ENCODE data around the gene REX1BD.
"Not testable (repeated sequence)": the region's sequence is repeated elsewhere in the genome, so short reads cannot be mapped to it uniquely, and the experiment has no call there.

Gene REX1BD

GRCh38 chr19:18588611-18589379 is at the start of gene REX1BD:
TSS of gene REX1BD (plus strand) at chr19:18588798. CDS start at chr19:18588802, 4 bp downstream.
- peak; percentile 56 for DNase-seq

GRCh38 chr19:18539372-18539771 is 49.2 kb upstream of the REX1BD start:
- no peak for DNase-seq

- not testable (repeated sequence) for DNase-seq
Observed at GRCh38 chr19:18540200-18540599, 48.4 kb upstream of the REX1BD start.

GRCh38 chr19:18541258-18541991 is 47.2 kb upstream of the REX1BD start:
- no peak for DNase-seq

GRCh38 chr19:18541992-18542940 is 46.3 kb upstream of the REX1BD start:
- DNase-seq, result no peak

GRCh38 chr19:18542941-18543813 is 45.4 kb upstream of the REX1BD start, which contains the start of gene FKBP8:
TSS of gene FKBP8 (minus strand) at chr19:18543573. CDS start at chr19:18541970, 1,603 bp downstream.
- DNase-seq, result peak; percentile 71

GRCh38 chr19:18543814-18544475 is 44.7 kb upstream of the REX1BD start:
- peak; percentile 64 for DNase-seq

- no peak for DNase-seq
Observed at GRCh38 chr19:18551631-18552030, 37.0 kb upstream of the REX1BD start.

- peak; percentile 90 for DNase-seq
Observed at GRCh38 chr19:18557411-18558201, 31.0 kb upstream of the REX1BD start, which contains the start of gene KXD1. TSS of gene KXD1 (plus strand) at chr19:18557870. CDS start at chr19:18562057, 4,187 bp downstream.

- peak; percentile 8 for DNase-seq
Observed at GRCh38 chr19:18558202-18558555, 30.4 kb upstream of the REX1BD start.

- DNase-seq, result no peak
Observed at GRCh38 chr19:18558604-18559003, 30.0 kb upstream of the REX1BD start.

- DNase-seq, result no peak
Observed at GRCh38 chr19:18559685-18560084, 28.9 kb upstream of the REX1BD start.

GRCh38 chr19:18562086-18562485 is 26.5 kb upstream of the REX1BD start:
- DNase-seq, result no peak

GRCh38 chr19:18566953-18567352 is 21.6 kb upstream of the REX1BD start:
- DNase-seq, result no peak

GRCh38 chr19:18568367-18568766 is 20.2 kb upstream of the REX1BD start:
- no peak for DNase-seq

GRCh38 chr19:18571564-18572344 is 16.8 kb upstream of the REX1BD start, which contains the start of gene UBA52:
TSS of gene UBA52 (plus strand) at chr19:18571857. CDS start at chr19:18573301, 1,444 bp downstream.
- peak; percentile 97 for DNase-seq

GRCh38 chr19:18574691-18575291 is 13.8 kb upstream of the REX1BD start:
- no peak for DNase-seq

- DNase-seq, result no peak
Observed at GRCh38 chr19:18576383-18576782, 12.2 kb upstream of the REX1BD start.

GRCh38 chr19:18577365-18577914 is 11.2 kb upstream of the REX1BD start:
- no peak for DNase-seq
